Astrocyte of the hippocampus (primary cell): ENCODE measurements around the gene CFAP54.
A peak's percentile ranks its signal among the peaks of the same experiment; 100 is the strongest.

Experiments
- DNase-seq: peaks from one replicate; pipeline ENCODE4 v3.0.0; 2011; ENCODE audit warnings: low read depth, low spot score

The CFAP54 gene

DNA sequence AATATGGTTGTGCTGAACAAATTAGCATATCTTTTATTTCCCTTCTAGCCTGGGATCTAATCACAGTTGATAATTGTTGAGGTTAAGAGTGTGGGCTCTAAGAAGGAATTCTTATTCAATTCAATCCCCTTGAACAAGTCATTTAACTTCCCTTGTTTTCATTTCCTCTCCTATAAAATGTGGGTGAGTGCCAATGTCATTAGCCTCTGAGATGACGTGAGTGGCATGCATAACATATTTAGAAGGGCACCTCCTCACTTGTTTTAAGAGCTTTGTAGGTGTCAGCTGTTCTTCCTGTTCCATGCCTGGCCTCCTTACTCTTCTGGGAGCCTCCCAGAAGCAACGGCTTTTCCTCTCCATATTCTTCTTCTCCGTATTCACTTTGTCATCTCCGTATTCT lies 262.2 kb downstream of the CFAP54 start:
- DNase-seq = peak; percentile 40

DNA sequence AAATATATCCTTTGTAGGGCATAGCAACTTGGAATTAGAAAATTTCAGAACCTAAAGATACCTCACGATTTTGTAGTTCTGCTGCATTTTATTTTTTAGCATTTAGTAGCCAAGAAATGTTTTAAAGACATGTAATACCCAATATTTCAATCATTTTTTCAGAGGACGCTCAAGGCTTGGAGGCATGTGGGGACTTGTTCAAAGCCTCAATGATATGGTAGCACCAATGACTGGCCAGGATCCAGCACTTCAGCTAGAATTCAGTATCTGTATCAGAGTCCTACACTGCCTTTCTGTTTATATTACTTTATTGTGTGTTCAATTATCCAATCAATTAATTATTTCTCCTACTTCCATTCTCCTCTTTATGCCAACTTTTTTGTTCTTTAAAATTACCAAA lies 262.8 kb downstream of the CFAP54 start:
- DNase-seq = no peak

DNA sequence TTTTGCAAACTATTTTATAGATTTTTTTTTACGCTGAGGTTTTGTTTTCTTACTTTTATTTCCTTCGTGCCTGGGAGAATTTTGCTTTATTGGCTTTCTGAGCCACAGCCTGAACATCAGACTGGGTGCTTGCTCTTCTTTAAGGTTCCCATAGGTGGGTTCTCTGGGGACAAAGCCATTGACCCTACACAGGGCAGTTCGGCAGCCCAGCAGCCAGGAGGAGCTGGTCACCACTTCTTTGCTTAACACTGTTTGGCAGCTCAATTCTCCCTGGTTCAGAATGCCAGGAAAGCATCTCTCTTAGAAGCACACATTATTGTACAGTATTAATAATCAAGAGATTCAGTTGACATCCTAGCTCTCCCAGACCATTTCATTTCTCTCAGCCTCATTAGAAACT lies 276.9 kb downstream of the CFAP54 start:
- DNase-seq = no peak

DNA sequence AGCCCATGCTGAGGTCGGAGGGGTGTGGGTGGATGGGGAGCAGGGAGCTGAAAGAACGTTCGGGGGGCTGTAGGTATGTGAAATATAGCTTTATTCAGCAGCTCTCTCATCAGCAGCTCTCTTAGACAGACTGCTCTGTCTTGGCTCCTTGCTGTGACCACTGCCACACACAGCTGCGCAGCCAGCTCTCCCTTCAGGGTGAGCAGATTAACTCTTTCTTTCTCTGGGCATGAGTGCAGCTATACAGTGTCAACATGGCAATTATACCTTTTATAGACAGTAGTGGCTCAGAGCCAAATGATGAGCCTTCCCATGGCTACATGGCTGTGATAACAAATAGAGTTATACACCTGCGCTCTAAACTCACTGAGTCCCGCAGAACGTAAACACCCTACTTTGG lies 280.0 kb downstream of the CFAP54 start:
- no peak for DNase-seq

DNA sequence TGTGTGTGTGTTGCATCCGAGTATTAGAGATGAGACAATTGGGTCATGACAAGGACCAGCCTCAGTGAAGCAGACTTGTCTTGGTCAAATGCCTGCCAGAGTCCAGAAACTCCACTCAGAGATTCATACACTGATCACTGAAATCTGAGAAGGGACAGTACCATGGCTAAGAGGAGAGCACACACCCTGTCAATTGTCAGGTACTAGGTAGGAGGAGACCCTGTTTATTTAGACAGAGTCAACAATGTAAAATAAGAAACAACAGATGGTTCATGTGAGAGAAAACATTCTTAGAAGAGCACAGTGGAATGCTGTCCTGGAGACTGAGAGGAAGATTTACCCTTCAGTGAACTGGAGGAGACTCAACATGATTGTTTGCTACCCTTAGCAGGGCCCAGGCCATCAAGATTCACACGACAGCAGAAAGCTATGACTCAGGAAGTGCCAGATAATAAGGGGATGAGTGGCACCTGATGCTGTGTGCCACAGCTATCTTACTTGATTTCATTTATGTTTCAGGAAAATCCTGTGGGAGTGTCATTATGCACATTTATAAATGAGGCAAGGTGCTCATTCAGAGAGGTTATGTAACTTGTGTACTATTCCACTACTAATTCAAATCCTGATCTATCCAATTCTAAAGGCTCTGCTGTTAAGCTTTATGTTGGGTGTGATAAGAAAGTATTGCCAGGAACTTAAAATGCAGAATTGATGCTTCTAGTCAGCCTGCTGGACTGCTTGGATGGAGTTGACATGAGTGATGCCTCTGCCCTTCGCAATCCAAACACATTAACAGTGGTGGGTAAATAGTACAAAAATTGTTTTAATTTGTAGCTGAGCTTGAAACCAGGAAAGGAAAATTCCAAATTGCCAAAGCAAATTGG lies 281.1 kb downstream of the CFAP54 start:
- DNase-seq = no peak

DNA sequence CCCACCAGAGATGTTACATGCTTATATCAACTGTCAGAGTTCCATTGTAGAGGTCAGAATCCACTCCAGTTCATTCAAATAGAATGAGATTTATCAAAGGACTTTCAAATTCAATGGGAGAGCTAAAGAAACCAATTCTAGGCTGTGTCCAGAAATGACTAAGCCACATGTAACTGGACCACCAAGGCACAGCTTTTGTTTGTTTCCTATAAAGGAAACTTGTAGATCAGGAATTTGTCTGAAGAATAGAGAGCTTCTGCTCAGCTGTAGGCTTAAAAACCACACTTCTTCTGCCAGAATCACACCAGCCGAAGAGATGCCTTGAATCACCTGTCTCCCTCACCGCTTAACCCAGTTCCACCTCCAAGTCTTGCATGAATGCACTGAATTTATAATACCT lies 283.7 kb downstream of the CFAP54 start:
- DNase-seq = peak; percentile 9

DNA sequence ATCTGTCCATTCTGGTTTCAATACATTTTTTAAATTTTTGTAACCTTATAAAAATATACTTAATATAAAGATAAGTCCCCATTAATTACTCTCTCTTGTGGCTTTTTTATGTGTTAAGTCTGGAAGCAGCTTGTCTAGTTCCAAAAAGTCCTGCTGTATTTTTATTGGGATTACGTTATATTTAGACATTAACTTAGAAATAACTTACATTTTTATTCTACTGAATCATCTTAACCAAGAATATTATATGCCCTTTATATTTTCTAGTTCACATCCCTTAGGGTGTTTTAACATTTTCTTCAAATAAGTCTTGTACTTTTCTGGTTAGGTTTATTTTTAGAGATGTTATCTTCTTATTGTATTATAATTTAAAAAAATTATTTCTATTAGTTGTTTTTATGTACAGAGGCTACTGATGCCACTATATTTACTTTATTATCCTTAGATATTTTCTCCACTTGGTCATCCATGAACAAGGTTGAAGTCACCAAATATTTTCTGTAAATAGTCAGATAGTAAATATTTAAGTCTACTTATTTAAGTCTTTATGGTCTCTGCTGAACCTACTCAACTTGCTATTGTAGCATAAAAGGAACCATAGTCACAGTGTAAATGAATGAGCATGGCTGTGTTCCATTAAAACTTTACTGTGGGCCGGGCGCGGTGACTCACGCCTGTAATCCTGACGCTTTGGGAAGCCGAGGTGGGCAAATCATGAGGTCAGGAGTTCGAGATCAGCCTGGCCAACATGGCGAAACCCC lies 285.3 kb downstream of the CFAP54 start:
- peak; percentile 22 for DNase-seq

DNA sequence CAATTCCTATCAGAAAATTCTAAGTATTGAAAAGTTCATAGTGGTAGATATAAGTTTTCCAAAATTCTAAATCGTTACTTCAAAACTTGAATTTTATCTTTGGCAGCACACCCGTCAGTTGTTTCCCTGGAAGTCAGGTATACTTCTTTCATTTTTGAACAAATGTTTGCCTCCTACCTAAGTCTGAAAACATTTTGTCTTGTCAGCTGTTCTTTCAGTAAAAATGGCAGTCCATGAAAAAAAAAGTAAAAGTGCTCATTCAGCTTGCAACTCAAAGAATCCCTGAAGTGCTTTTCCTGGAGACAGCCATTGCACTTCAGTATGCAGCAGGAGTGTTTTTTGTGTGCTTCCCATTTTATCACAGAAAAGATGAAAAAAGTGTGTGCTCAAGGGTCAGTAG lies 287.5 kb downstream of the CFAP54 start:
- DNase-seq = no peak

DNA sequence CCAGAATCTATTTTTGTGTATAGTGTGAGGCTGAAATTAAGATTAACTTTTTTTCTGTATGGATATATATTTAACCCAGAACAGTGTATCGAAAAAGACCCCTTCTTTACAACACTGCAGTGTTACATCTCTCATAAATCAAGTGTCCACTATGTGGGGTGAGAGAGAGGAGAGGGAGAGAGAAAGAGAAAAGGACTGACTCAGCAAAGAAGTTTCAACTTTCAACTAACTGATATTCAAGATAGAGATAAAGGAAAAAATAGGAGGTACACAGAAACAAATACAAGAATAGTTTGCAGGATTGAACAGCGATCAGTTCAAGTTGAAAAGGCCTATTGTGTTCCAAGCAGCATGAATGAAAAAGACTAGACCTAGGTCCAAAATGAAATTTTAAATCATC lies 291.0 kb downstream of the CFAP54 start:
- DNase-seq = no peak

DNA sequence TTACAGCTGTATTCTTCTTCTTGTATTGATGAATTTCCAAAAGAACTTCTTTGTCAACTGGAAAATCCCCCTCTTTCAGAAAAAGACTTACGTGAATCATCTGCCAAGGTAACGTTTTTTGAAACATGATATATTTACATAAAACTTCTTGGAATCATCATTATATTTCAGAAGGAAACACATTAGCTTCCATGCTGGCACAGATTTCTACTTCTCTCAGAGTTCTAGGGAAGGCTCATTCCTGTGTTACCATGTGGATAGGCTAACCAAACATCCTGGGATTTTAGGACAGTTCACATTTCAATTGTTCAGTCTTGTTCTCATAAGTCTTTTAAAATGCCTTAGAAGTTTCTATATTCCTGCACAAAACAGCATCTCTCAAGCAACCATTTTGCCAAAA lies 297.4 kb downstream of the CFAP54 start:
- DNase-seq = no peak

DNA sequence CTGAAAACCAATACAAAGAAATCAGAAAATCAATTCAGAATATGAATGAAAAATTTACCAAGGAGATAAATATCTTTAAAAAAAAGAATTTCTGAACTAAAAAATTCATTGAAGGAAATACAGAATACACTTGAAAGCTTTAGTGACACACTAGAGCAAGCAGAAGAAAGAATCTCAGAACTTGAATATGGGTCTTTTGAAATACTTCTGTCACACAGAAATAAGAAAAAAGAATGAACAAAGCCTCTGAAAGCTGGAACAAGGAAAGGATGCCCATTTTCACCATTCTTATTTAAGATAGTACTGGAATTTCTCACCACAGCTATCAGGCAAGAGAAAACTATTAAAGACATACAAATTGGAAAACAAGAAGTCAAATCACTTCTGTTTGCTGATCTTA lies 314.6 kb downstream of the CFAP54 start:
- no peak for DNase-seq

DNA sequence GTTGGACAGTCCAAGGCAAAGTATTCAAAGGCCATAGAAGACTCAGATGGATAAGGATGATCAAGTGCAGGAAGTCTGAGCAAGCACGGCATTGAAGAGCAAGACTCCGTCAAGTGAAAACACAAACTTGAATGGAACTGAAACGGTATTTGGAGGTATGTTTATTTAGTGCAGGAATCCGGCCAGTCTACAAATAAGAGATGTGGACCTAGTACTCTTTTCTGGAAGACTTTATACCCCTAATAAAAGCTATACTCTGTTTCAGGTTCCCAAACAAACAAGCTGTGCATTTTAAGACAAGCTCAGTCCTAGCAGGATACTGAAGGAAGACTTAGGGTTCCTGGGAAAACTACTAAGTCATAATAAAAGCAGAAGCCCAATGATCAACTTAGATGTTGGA lies 316.9 kb downstream of the CFAP54 start:
- DNase-seq = no peak

DNA sequence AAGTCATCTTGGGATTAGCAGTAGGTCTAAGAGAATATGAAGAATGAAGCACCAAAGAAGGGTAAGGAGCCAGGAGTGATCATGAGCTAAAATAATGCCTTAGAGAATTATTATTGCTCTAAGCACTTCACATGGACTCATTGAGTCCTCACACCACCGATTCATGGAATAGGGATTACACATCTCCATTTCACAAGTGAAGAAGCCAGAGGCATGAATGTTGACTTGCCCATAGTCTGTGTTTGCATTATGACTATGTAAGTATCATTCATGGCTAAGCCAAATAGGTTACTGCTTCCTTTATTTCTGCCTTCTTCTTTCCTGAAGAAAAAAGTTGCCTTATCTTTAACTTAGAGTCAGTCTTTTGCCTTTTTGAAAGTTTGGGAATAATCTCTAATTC lies 318.4 kb downstream of the CFAP54 start:
- no peak for DNase-seq

DNA sequence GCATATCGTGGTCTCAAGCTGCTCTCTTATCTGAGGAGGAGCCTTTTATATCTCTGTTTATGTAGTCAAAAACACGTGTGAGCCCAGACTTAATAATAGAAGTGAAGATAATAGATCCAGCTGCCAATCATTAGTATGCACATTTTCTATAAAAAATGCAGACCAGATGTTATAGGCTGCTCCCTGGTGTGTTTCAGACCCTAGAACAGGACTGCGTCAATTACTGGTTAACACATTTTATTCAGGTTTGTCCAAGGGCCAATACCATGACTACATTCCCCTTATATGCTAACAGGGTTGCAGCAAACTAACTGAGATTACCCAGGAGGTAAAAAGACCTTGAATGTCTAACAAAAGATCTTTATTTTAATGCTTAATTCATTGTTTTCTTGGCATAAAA lies 319.2 kb downstream of the CFAP54 start:
- no peak for DNase-seq

DNA sequence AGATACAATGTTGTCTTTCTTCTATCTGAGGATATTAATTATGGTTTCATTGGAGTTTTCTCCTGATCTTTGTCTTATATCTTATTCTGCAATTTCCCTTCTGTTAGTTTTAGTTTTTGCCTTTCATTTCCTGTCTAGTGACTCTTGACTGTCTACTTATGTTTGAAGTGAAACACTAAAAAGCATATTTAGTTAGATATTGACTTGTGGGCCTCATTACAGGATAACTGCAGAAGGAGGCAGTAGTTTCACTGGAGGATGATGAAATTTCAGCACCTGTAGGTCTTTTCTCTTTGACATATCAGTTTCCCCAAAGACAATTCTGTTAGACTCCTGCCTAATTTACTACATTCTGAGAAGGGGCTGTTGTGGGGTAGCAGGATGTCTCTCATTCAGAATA lies 320.1 kb downstream of the CFAP54 start:
- no peak for DNase-seq

DNA sequence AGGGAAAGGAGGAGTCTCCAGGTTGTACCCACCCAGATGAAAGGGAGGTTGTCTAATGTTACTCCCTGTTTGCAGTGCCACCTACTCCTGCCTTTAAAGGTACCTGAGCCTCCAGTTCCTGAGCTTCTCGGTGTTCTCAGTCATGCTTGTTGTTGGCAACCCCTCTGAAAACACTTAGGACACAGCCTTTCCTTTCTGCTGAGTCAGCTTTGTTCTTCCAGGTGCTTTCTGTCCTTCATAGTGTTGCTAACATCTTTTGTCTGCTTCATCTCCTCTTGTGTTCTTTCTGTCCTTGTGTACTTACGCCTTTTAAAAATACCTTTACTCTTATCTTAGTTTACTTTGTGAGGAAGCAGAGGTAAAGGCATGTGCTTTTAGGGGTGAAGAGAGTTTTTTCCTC lies 320.7 kb downstream of the CFAP54 start:
- peak; percentile 16 for DNase-seq

DNA sequence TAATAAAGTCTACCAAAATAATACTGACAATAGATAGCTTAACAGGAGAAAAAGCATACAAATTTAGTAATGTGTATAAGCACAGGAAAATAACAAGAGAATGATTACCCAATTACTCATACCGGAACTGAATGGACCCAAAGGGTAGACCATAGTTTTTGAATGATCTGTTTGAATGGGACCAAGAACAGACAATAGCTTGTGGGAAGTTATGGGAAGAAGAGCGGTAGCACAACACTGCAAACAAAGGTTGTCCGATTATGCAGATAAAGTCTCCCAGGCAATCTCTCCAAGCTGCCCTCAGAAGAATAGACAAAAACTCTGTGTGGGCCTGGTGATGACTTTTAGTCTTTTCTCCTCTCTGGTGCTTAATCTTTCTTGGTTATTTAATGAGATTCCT lies 321.1 kb downstream of the CFAP54 start:
- DNase-seq = no peak

DNA sequence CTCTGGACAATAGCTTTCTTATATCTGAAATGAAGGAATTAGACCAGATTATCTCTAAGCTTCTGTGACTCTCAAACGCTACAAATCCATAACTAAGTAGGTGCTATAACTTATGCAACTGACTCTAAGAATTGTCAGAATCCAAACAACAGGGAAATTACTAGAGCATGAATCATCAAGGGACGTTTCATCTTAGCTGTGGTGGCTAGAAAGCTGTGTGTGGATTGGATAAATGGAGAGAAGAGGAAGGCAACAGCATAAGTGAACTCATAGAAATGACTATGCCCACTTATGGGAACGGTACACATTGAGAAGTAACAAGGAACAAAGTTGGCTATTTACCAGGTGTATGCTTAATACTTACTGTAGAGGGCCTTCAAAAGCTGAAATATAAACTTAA lies 321.7 kb downstream of the CFAP54 start:
- DNase-seq = peak; percentile 89

DNA sequence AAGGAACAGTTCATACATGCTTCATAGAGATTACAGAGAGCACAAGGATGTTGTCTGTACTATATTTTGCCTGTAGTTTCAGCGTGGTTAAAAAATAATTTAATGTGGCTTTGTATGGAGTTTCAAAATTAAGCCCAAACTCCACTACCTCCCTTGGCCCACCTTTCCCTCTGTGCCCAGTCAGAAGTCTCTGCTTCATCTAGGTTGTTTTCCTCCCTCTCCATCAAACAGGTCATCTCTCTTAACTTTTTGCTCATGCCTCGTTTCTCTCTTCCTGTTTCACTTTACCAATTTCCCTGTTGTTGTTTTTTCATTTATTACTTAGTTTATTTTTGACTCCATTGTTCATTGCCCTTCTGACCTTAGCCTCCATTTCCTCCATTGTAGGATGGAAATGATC lies 322.8 kb downstream of the CFAP54 start:
- no peak for DNase-seq

DNA sequence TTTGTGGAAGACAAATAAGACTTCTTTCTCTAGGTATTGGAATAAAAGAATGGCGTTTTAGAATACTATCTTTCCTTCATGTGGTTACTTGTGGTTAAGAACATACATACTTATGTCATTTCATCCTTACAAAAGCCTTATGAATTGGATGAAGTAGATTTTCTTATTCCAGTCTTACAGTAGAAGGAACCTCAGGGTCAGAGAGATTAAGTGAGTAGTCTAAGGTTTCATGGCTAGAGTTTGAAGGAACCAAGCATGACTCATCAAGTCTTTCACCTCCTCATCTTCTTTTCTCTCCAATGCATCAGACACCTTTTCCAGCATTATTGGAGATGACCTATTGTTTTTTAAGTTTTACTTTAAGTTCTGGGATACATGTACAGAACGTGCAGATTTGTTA lies 324.8 kb downstream of the CFAP54 start:
- DNase-seq = no peak

DNA sequence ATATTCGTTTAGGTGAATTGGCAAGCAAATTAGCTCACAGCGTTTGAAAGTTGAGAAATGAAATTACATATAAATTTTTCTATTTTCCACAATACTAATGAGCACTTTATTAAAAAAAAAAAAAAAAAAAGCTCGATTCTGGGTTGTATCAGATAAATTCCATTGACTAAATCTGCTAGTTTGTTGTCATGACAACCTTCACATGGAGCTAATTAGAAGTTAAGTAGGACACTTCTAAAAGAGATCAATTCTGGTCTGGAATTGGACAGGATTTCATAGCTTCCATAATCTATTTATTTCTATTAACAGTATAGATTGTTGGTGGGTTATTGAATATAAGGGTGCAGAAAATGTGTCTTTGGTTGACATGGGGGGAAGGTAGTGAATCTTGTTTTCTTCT lies 332.2 kb downstream of the CFAP54 start:
- DNase-seq = no peak

DNA sequence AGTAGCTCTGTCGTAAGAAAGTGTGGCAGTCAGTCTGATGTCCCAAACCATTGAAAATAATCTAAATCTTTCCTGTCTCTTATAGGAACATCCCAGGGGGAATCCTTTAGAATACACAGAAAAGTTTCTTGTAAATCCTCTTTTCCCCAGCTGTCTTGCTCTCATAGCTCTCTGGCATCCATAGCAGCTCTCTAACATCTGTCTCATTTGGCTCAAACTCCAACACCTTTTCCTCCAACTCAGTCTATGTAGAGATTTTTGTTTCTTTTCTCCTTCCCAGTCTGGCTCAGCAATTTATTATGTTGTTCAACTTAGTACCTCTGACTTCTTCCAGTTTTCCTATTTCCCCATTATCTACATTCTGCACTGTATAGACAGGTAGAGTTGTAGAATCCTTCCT lies 333.3 kb downstream of the CFAP54 start:
- DNase-seq = no peak
